Activated CD4-positive, CD25-positive, alpha-beta regulatory T cell treated with anti-CD3 and anti-CD28 coated beads, Interleukin-2, amount 50 U/mL, for 24 hours (primary cell): ENCODE measurements around the gene CIDEB.
A peak's percentile ranks its signal among the peaks of the same experiment; 100 is the strongest.
"Not testable (repeated sequence)": the region's sequence is repeated elsewhere in the genome, so short reads cannot be mapped to it uniquely, and the experiment has no call there.

Experiments
- ATAC-seq, 2 donors: fragments of 150-1000 bp; cut with Tn5 transposase; one replicate each; pipeline ENCODE4 v1.10.0; 2021; ENCODE audit warnings: mild to moderate bottlenecking in 1 of 2, moderate library complexity in 1 of 2

CIDEB gene

GRCh38 chr14:24332268-24332993, 24.7 kb upstream of the CIDEB start:
- ATAC-seq, result peak; percentile 85

- ATAC-seq, result no peak
Measured at GRCh38 chr14:24331731-24332267, 24.0 kb upstream of the CIDEB start.

- no peak for ATAC-seq
Measured at GRCh38 chr14:24330973-24331674, 23.3 kb upstream of the CIDEB start.

DNA sequence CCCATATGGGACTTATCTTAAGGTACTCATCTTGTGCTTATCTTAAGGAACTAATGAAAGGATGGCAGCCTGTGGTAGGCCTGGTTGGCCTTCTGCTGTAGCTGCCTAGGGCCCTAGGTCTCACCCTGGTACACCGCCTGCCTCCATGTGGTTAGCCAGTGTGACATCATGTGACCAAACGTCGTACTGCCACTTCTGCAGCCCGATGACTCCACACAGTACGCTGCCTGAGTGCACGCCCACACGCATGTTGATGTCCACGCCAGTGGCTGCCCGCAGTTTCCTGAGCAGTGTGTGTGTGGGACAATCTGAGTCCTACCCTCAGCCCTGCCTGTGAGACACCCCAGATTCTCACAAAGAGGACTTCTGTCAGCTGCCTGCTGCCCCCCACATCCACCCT, 22.0 kb upstream of the CIDEB start:
- peak; percentile 36 to 44 for ATAC-seq

- ATAC-seq, result no peak
Measured at GRCh38 chr14:24329073-24329663, 21.4 kb upstream of the CIDEB start.

- not testable (repeated sequence) for ATAC-seq
Measured at GRCh38 chr14:24327914-24328313, 20.1 kb upstream of the CIDEB start.

- ATAC-seq, result no peak
Measured at GRCh38 chr14:24327303-24327702, 19.5 kb upstream of the CIDEB start.

- no peak for ATAC-seq
Measured at GRCh38 chr14:24325963-24326362, 18.2 kb upstream of the CIDEB start.

DNA sequence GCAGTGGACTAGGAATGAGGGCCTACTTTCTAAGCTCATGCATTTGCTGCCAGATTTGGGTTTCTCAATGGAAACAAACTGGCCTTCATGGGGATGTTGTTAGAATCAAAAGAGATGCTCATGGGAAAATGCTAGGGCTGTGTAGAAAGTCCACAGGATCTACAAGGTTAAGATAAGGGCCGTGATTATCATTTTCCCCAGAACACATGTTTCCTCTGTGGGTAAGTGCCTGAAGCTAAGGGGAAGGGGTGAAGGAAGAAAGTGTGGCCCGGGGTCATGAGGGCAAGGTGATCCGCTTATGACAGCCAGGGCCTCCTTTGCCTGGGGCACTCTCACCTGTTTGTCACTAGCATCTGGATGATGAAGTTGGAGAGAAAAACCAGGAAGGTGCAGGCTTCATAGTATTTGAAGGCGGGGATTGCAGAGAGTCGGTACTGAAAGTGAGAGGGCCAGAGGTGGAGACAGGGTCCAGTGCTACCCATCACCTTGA, 17.3 kb upstream of the CIDEB start:
- no peak for ATAC-seq

DNA sequence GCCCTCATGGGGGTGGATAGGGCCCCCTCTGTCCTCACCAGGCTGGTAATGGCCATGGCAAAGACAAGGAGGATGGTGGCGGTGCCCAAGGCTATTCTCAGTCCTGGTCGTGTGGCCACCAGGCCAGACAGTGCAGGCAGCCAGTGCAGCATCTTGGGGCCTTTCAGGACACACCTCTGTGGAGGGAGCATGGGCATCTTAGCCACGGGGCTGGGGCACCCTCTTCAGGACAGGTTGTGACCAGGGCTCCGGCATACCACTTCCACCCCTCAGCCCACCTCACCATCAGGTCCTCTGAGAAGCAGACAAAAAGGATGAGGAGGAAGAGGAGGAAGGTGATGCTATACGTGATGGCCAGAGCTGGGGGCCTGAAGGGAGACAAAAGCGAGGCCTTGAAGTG, 16.2 kb upstream of the CIDEB start:
- ATAC-seq, result no peak

GRCh38 chr14:24323341-24323740, 15.6 kb upstream of the CIDEB start:
- ATAC-seq, result no peak

- ATAC-seq, result no peak
Measured at GRCh38 chr14:24322672-24323071, 14.9 kb upstream of the CIDEB start.

GRCh38 chr14:24321212-24321975, 13.6 kb upstream of the CIDEB start:
- ATAC-seq, result no peak

- ATAC-seq, result no peak
Measured at GRCh38 chr14:24317141-24317928, 9.6 kb upstream of the CIDEB start.

GRCh38 chr14:24316597-24316950, 8.8 kb upstream of the CIDEB start:
- ATAC-seq, result no peak

DNA sequence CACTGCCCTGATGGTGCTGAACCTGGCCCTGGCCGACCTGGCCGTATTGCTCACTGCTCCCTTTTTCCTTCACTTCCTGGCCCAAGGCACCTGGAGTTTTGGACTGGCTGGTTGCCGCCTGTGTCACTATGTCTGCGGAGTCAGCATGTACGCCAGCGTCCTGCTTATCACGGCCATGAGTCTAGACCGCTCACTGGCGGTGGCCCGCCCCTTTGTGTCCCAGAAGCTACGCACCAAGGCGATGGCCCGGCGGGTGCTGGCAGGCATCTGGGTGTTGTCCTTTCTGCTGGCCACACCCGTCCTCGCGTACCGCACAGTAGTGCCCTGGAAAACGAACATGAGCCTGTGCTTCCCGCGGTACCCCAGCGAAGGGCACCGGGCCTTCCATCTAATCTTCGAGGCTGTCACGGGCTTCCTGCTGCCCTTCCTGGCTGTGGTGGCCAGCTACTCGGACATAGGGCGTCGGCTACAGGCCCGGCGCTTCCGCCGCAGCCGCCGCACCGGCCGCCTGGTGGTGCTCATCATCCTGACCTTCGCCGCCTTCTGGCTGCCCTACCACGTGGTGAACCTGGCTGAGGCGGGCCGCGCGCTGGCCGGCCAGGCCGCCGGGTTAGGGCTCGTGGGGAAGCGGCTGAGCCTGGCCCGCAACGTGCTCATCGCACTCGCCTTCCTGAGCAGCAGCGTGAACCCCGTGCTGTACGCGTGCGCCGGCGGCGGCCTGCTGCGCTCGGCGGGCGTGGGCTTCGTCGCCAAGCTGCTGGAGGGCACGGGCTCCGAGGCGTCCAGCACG, 8.2 kb upstream of the CIDEB start:
- ATAC-seq, result no peak

DNA sequence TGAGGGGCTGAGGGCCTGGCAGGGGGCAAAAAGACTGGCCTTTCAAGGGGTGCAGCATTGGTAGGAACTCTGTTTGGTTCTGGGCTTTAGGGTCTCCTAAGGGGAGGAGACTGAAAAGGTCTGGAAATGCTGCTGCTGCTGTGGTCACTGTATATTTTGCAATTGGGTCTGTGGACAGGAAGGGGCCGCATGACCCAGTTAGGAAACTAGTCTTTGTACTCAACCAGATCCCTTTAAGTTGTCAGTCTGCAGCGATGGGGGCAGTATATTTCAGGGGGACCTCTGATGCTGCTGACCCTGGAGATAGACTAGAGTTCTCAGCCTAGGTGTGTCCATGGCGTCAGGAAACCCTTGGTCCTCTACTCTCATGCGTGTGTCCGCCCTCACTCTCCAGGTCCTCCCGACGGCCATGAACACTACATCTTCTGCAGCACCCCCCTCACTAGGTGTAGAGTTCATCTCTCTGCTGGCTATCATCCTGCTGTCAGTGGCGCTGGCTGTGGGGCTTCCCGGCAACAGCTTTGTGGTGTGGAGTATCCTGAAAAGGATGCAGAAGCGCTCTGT, 7.5 kb upstream of the CIDEB start:
- no peak for ATAC-seq

DNA sequence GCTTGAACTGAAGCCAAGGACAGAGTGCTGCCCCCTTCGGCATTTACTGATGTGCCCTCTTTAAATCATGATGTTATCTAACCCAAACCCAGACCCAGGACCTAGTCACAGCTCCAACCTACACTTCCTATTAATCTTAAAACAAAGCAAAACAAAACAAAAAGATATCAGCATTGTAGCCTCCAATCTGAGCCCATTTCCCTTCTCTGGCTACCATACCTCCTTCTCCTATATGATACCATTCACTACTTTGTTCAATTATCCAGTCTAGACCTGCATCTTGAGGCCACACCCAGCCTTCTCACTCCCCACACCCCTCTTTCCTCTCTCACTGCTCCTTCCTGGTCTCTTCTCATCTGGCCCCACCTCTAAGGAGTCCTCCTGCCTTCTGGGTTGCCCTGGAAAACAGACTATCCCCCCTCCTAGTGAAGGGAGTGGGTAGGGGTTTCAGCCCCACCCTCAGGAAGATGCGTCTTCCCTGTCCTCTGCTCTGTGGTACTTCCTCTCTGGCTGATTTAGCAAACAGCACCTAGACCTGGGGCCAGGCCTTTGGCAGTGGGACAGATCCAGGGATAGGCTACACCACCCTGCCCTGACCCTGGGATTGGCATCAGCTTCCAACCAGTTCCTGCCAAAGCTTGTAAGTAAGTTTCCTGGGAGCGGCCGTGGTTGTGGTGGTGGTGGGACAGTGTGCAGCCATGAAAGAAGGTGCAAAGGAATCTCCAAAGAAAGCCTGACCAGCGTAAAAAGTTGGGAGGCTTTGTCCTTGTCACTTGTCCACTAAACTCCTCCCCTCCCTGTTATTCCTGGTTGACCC, 6.8 kb upstream of the CIDEB start:
- ATAC-seq, result no peak

DNA sequence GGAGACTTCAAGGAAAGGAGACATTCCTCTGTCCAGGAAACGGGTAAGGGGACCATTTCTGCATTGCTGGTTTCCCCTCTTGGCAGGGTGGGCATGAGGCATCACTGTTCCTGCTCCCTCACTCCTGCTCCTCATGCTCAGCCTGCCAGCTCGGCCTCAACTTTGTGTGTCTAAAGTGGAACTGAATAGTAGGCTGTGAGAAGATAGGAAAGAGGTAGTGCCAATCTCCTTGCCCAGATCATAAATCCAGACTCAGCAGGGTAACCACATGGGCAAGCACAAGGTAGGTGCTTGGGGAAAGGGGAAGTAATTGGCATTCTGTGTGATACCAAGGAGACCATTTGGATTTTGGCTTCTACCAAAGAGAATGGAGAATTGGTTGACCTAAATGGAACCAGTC, 6.1 kb upstream of the CIDEB start:
- ATAC-seq, result no peak
